HG03432 (cell line): Measurements from ENCODE around the gene ZNF485.
A peak's percentile ranks its signal among the peaks of the same experiment; 100 is the strongest.
"Not testable (repeated sequence)": the region's sequence is repeated elsewhere in the genome, so short reads cannot be mapped to it uniquely, and the experiment has no call there.

ENCODE experiments used
- ATAC-seq: cut with Tn5 transposase; IDR thresholded peaks from one replicate; pipeline ENCODE4 v1.9.1; 2021; ENCODE audit warnings: mild to moderate bottlenecking, moderate library complexity; ENCODE audit not compliant: unreplicated experiment

The ZNF485 gene

GRCh38 chr10:43601576-43601975, 4.7 kb upstream of the ZNF485 start:
- ATAC-seq: not testable (repeated sequence)

DNA sequence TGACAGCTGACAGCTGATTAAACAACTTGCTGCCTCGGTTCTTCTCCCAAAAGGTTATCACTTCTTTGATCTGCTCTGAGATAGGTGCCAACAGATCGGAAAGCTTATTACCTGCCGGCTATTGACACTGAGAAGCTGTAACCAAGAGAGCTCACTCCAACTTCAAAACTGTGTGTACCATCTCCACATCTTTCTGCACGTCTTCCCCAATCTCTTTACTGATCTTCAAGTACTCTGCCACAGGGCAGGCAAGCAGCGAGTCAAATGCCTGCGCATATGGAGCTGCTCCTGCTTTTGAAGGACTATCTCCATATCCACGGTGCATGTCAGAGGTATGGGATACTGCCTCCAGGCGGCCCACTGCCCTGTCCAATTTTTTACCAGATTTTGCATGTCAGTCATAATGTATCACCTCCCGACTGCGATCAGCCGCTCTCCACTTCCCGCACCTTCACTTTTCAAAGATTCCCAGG, 352 bp upstream of the ZNF485 start:
- ATAC-seq: peak; percentile 21

DNA sequence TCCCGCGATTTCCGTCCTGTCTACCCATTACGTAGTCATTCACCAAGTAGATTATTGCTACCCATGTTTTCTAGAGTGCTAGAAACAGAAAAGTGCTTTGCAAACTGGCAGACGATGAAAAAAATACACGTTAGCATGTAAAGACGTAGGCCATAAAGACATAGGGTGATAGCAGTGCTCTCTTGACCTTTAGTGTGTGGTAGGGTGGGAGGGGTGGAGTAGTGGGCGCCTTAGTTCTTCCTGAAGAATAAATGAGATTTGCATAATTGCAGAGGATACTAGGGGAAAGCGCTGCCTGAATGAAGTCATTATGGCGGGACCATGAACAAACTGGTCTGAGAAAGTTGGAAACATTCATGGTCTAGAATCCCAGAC, 948 bp downstream of the ZNF485 start:
- no peak for ATAC-seq

DNA sequence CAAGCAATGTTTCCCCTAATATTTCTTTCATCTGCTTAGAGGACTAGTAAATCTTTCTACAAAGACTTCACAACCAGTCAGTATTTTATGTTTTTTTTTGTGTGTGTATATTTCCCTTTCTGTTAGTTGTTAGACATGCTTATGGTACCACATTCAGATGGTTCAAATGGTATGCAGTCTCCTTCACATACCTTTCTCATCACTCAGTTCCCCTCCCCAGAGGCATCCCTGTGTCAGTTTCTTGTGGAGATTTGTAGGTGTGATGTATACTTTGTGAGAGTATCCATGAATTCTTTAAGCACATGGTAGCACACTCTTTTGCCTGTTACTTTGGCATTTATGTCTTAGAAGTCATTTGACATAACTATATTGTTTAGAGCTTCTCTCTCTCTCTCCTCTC, 4.4 kb downstream of the ZNF485 start:
- ATAC-seq: no peak

- ATAC-seq: no peak
Observed at GRCh38 chr10:43616697-43617370, 10.6 kb downstream of the ZNF485 start.

DNA sequence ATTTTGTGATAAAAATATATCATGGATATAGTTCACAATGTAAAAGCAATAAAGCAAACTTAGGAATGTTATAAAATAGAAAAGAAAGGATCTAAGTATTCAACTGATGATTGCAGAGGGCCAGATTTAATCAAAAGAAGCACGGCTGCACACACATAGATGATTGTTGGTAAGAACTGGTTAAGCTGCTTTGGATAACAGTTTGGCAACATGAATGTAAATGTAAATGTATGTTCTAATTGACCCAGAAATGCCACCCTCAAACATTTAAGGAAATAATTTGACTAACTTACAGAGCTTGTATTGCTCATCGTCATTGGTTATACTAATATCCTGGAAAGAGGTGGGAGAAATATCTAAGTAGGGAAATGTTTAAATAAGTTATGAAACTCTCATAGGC, 13.1 kb downstream of the ZNF485 start:
- no peak for ATAC-seq

DNA sequence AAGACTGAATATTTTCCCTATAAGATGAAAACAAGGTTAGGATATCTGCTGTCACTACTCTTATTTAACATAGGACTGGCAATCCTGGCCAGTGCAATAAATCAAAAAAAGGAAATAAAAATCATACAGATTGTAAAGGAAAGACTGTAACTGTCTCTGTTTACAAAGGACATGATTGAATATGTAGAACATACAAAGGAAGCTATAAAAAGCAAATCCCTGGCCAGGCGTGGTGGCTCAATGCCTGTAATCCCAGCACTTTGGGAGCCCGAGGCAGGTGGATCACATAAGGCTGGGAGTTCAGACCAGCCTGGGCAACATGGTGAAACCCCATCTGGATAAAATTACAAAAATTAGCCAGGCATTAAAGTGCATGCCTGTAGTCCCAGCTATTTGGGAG, 15.8 kb downstream of the ZNF485 start:
- ATAC-seq: no peak

- no peak for ATAC-seq
Observed at GRCh38 chr10:43623351-43623750, 17.1 kb downstream of the ZNF485 start.

DNA sequence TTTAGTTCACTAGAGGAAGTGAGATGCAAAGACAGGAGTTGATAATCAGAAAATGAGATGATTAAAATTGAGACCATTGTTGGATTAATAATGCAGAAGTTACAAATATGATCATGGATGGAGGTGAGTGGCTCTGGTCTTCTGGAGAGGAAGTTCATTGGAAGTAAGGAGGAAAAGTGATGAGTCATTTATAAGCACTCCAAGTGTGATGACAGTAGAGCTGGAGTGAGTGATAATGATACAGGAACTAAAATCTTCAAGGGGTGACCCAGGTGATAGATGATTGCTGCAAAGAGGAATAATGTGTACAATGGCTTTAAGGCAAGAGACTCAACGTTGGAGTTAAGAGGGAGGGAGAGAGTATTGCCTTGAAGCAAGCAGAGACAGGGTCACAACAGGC, 21.7 kb downstream of the ZNF485 start:
- ATAC-seq: no peak

- ATAC-seq: no peak
Observed at GRCh38 chr10:43628956-43629355, 22.7 kb downstream of the ZNF485 start.

DNA sequence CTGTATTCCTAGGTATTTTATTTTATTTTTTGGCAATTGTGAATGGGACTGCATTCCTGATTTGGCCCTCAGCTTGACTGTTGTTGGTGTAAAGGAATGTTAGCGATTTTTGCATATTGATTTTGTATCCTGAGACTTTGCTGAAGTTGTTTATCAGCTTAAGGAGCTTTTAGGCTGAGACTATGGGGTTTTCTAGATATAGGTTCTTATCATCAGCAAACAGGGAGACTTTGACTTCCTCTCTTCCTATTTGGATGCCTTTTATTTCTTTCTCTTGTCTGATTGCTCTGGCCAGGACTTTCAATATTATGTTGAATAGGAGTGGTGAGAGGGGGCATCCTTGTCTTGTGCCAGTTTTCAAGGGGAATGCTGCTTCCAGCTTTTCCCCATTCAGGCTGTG, 29.6 kb downstream of the ZNF485 start:
- not testable (repeated sequence) for ATAC-seq

- ATAC-seq: no peak
Observed at GRCh38 chr10:43640603-43641002, 34.4 kb downstream of the ZNF485 start.

DNA sequence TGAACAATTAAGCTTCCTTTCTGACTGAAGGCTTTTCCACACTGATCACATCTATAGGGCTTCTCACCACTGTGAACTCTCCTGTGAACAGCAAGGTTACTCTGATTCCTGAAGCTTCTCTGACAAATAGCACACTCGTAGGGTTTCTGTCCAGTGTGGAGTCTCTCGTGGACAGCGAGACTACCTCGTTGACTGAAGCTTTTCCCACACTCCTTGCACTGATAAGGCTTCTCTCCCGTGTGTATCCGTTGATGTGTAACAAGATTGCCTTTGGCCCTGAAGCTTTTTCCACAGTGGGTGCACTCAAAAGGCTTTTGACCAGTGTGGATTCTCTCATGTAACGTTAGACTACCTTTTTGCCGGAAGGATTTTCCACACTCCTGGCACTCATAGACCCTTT, 38.0 kb downstream of the ZNF485 start:
- ATAC-seq: no peak

- ATAC-seq: no peak
Observed at GRCh38 chr10:43645866-43646265, 39.6 kb downstream of the ZNF485 start.

GRCh38 chr10:43647576-43647975, 41.3 kb downstream of the ZNF485 start:
- ATAC-seq: no peak

- ATAC-seq: no peak
Observed at GRCh38 chr10:43648095-43648397, 41.8 kb downstream of the ZNF485 start.

GRCh38 chr10:43648398-43649184, 42.4 kb downstream of the ZNF485 start, which contains the start of gene ZNF32:
TSS of gene ZNF32 (minus strand) at chr10:43648881. CDS start at chr10:43646133, 2,748 bp downstream.
- ATAC-seq: peak; percentile 100

GRCh38 chr10:43649185-43649523, 42.9 kb downstream of the ZNF485 start:
- ATAC-seq: peak; percentile 0

GRCh38 chr10:43653746-43654145, 47.5 kb downstream of the ZNF485 start:
- no peak for ATAC-seq

GRCh38 chr10:43655311-43655710, 49.1 kb downstream of the ZNF485 start:
- no peak for ATAC-seq

DNA sequence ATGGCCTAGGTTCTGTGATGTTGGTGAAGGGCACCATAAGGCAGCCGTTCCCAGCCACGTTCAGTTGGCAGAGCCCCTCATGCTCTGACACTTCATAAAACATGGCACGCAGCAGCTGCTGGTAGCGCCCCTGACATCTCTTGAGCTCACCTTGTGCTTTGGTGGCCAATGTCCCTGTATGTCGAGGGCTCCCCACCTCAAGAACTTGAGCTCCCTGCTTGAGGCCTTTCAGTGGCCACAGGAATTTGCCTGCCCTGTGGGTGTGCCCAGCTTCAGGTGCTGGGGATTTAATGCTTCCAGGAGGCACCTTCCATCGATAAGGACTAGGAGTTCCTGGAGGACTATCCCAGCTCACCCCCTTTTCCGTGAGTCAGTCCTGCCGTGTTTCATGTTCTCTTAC, 52.0 kb downstream of the ZNF485 start:
- no peak for ATAC-seq

DNA sequence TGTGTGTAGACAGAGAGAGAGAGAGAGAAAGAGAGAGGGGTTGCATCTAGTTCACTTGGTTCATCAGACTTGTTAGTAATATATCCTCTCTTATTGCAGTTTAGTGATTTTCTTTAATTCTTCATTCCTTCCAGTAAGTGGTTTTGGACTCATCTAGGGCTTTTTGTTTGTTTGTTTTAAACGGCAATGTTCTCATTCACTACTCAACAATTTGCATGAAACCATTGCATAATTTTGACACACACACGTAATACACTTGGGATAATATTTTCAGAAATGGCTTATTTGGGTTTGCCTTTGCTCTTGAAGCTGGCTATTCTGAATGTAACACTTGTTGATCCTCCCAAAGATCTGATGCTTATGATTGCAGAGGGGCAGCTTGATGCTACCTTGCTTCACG, 58.8 kb downstream of the ZNF485 start:
- no peak for ATAC-seq

GRCh38 chr10:43666552-43666951, 60.3 kb downstream of the ZNF485 start:
- ATAC-seq: no peak
